ENCODE measurements around the gene MTERF1. TPM values are rescaled to one million over a fixed set of nuclear protein-coding genes. Genes with fewer than 3 reads are reported as not detected.

Gene MTERF1
- total and polyA plus RNA-seq, 2 of the 13 experiments (the other 11 are each of a cell fraction or from before 2014, with no cell fraction given): 5.5 to 19.3 TPM

DNA sequence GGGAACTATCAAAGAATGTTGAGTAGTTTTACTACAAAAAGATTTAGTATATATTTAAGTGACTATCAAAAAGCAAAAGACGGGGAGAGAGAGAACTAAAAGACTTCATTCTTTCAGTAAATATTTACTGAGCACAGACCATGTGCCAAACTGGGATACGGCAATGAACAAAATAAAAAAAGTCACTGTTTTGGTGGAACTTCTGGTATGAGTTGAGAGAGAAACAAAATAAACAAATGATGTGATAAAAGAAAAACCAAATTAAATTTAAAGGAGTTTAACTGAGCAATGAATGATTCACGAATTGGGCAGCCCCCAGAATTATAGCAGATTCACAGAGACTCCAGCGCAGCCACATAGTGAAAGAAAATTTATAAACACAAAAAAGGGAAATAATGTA is 42.4 kb upstream of the MTERF1 start (continued):
- TF ChIP-seq ZNF556 (CRISPR knock-in tag; IDR thresholded peaks at IDR 0.05; ENCODE audit: borderline replicate concordance) (no peak), ZNF550 (CRISPR knock-in tag; IDR thresholded peaks at IDR 0.05; ENCODE audit: borderline replicate concordance) (no peak)

DNA sequence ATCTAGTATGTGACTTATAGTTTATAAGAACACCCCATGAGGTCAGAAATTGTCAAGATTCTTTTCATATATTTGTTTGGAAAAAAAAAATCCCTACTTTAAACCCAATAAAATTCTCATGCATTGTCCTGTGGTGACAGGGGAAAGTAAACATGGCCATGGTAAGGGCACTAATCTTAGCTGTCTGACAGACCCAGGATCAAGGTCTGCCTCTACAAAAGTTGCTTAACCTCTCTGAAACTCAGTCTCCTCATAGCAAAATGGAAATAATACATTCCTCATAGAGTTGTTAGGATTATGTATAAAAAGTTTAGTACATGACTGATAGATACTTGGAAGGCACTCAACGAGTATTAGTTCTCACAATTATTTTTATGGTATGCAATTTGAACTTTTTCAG is 37.9 kb upstream of the MTERF1 start:
- 22% methylated on average over 1 of the region's 1 CpG for WGBS (ENCODE audit: low lambda C conversion rate)
- intact Hi-C loops (cut with micrococcal nuclease; ENCODE audit: unreplicated experiment): no loop called here
- in situ Hi-C loops (cut with HindIII; ENCODE audit: extremely low pct_ligation_motif_present, low pct_unique_long_range_greater_than_20kb): no loop called here
- POLR2A ChIA-PET: no interaction called here
- no peaks in the 10 kb centered on the region for H3K27me3 ChIP-seq (ENCODE audit: control insufficient read depth in 1 of 2, insufficient read depth in 2 of 2, low read length in 2 of 2)
- H2AFZ ChIP-seq (ENCODE audit: low read length): no peak overlapping the region
- ATAC-seq (peak; percentile 70), FAIRE-seq (peak; percentile 36), DNase-seq (ENCODE audit: low spot score) (no peak)
- H3K36me3 ChIP-seq (replicated peaks in 1 of 2; ENCODE audit: control insufficient read depth in 1 of 2, insufficient read depth in 2 of 2, low read length in 2 of 2): no peaks in the 10 kb centered on the region
- no peak overlapping the region for H3K4me2 ChIP-seq (ENCODE audit: low read depth, low read length)
- CTCF ChIA-PET (ENCODE audit: low intra/inter-chr PET ratio, low total read pairs): no interaction called here
- H3K9me3 ChIP-seq (ENCODE audit: low read length): no peaks in the 10 kb centered on the region
- H3K79me2 ChIP-seq (ENCODE audit: insufficient read depth, low read length): no peaks in the 10 kb centered on the region
- H3K4me1 ChIP-seq (ENCODE audit: insufficient read depth, low read length): peaks cover 6% of the 10 kb centered on the region; the same call in 1 of the 2 replicates
- TF ChIP-seq HNF4A (CRISPR knock-in tag; IDR thresholded peaks at IDR 0.05) (peak; percentile 51), CEBPB (IDR thresholded peaks at IDR 0.05; ENCODE audit: borderline replicate concordance, low read depth, low read length) (peak; percentile 59; the same call in 1 of the 2 replicates), ZNF264 (CRISPR knock-in tag; IDR thresholded peaks at IDR 0.05) (peak; percentile 100), FOXA3 (CRISPR knock-in tag; IDR thresholded peaks at IDR 0.05) (peak; percentile 29; the same call in 1 of the 2 replicates), ZSCAN30 (CRISPR knock-in tag; IDR thresholded peaks at IDR 0.05) (no peak), ZNF780A (CRISPR knock-in tag; IDR thresholded peaks at IDR 0.05) (no peak), FOXA1 (IDR thresholded peaks at IDR 0.05) (no peak), FOXA1 (CRISPR knock-in tag; IDR thresholded peaks at IDR 0.05) (0 out of 2 replicates have a peak, but pooled peaks have one; percentile 31)
- BruUV-seq (replicated peaks): no TSS peak
- H3K9ac ChIP-seq (ENCODE audit: insufficient read depth, low read depth, low read length): no peak overlapping the region
- no peak overlapping the region for H3K27ac ChIP-seq (ENCODE audit: extremely low read length, insufficient read depth, low read length)
- no peak overlapping the region for H3K4me3 ChIP-seq (replicated peaks in 1 of 3; ENCODE audit: insufficient read depth in 1 of 3, low read depth in 2 of 3, low read length in 3 of 3)
- no peaks in the 10 kb centered on the region for H4K20me1 ChIP-seq (ENCODE audit: insufficient read depth, low read length)
